GM23338 (cell line): Measurements from ENCODE around the gene ADAMTS18. TPM values are rescaled to one million over a fixed set of nuclear protein-coding genes. Genes with fewer than 3 reads are reported as not detected.

Experiments
- ATAC-seq: fragments of 200-7000 bp; cut with Tn5 transposase; 3 replicates; pipeline ENCODE4 v1.9.1; 2020
- DNase-seq: peaks from one replicate; pipeline ENCODE4 v3.0.0-alpha.2; 2015; ENCODE audit warnings: low spot score
- H2AFZ ChIP-seq: fragments of 200-600 bp; sonication (generic); 2 replicates; pipeline ENCODE4 v1.8.0; 2016; ENCODE audit warnings: antibody characterized with exemption, mild to moderate bottlenecking, moderate library complexity
- H3F3A ChIP-seq: fragments of 200-600 bp; sonication (generic); replicated peaks from 2 replicates; pipeline ENCODE4 v1.8.0; 2017; ENCODE audit warnings: antibody characterized with exemption, mixed run types, low read depth
- H3K27ac ChIP-seq: fragments of 200-600 bp; sonication (generic); 2 replicates; pipeline ENCODE4 v1.6.1; 2016; ENCODE audit warnings: low read depth
- H3K27me3 ChIP-seq: fragments of 200-600 bp; sonication (generic); 2 replicates; pipeline ENCODE4 v1.8.0; 2016; ENCODE audit warnings: mild to moderate bottlenecking, mixed run types, moderate library complexity; ENCODE audit not compliant: insufficient read depth
- H3K36me3 ChIP-seq: fragments of 200-600 bp; sonication (generic); 2 replicates; pipeline ENCODE4 v1.8.0; 2016; ENCODE audit warnings: mild to moderate bottlenecking; ENCODE audit not compliant: insufficient read depth
- H3K4me1 ChIP-seq: fragments of 200-600 bp; sonication (generic); 2 replicates; pipeline ENCODE4 v1.8.0; 2016; ENCODE audit warnings: mild to moderate bottlenecking, moderate library complexity; ENCODE audit not compliant: insufficient read depth
- H3K4me2 ChIP-seq: fragments of 200-600 bp; sonication (generic); 2 replicates; pipeline ENCODE4 v1.7.1; 2017; ENCODE audit warnings: mixed run types
- H3K4me3 ChIP-seq: fragments of 200-600 bp; sonication (generic); 2 replicates; pipeline ENCODE4 v1.6.1; 2016; ENCODE audit warnings: mixed run types
- H3K79me2 ChIP-seq: fragments of 200-600 bp; sonication (generic); replicated peaks from 2 replicates; pipeline ENCODE4 v1.8.0; 2017; ENCODE audit warnings: mild to moderate bottlenecking; ENCODE audit not compliant: insufficient read depth
- H3K9me2 ChIP-seq: fragments of 200-600 bp; sonication (generic); 2 replicates; pipeline ENCODE4 v1.8.0; 2017; ENCODE audit not compliant: insufficient read depth
- H4K20me1 ChIP-seq: fragments of 200-600 bp; sonication (generic); replicated peaks from 2 replicates; pipeline ENCODE4 v1.8.0; 2017; ENCODE audit warnings: mild to moderate bottlenecking; ENCODE audit not compliant: insufficient read depth
- H3K27ac Mint-ChIP-seq: 2 replicates; pipeline ENCODE4 v1.8.0; 2020; ENCODE audit warnings: inconsistent platforms, mild to moderate bottlenecking, moderate library complexity, mixed read lengths
- H3K27me3 Mint-ChIP-seq: 3 replicates; pipeline ENCODE4 v1.8.0; 2022; ENCODE audit warnings: low read depth, mild to moderate bottlenecking, moderate library complexity, mixed read lengths, inconsistent platforms; ENCODE audit not compliant: insufficient read depth, poor library complexity
- H3K36me3 Mint-ChIP-seq: 3 replicates; pipeline ENCODE4 v1.8.0; 2021; ENCODE audit warnings: low read depth, mild to moderate bottlenecking, inconsistent platforms, moderate library complexity, mixed read lengths
- H3K4me1 Mint-ChIP-seq: 3 replicates; pipeline ENCODE4 v1.8.0; 2020; ENCODE audit warnings: mild to moderate bottlenecking, inconsistent platforms, mixed read lengths
- H3K4me3 Mint-ChIP-seq: 3 replicates; pipeline ENCODE4 v1.8.0; 2021; ENCODE audit warnings: moderate library complexity, mild to moderate bottlenecking, inconsistent platforms, mixed read lengths
- H3K9me3 Mint-ChIP-seq: 3 replicates; pipeline ENCODE4 v1.8.0; 2020; ENCODE audit warnings: moderate library complexity, mild to moderate bottlenecking, inconsistent platforms, mixed read lengths
- ETS1 ChIP-seq: IDR thresholded peaks from 2 replicates; pipeline ENCODE4 v1.6.1; 2016; ENCODE audit warnings: antibody characterized with exemption
- EZH2 ChIP-seq: fragments of 200-600 bp; sonication (generic); IDR thresholded peaks from one replicate; pipeline ENCODE4 v1.8.0; 2017; ENCODE audit warnings: antibody characterized with exemption, mild to moderate bottlenecking, low read depth; ENCODE audit not compliant: unreplicated experiment
- JUNB ChIP-seq: IDR thresholded peaks from one replicate; pipeline ENCODE4 v1.6.1; 2016; ENCODE audit warnings: antibody characterized with exemption; ENCODE audit not compliant: unreplicated experiment
- STAT1 ChIP-seq: IDR thresholded peaks from one replicate; pipeline ENCODE4 v1.6.1; 2016; ENCODE audit warnings: antibody characterized with exemption; ENCODE audit not compliant: unreplicated experiment
- ZNF114 ChIP-seq: fragments of 250-450 bp; sonication (Bioruptor Pico); IDR thresholded peaks from 2 replicates; pipeline ENCODE4 v1.5.0; 2020; ENCODE audit warnings: mild to moderate bottlenecking, moderate library complexity
- polyA plus RNA-seq: library from polyadenylated mRNA; unstranded; fragments of >200 nt; fragmentation: Nextera tagmentation; extraction: Ambion mirVana; gene quantifications from 2 replicates; pipeline ENCODE4 v1.2.1, GENCODE V29; 2016
- total RNA-seq: library from RNA; depleted of rRNA; stranded (reverse); fragments of >200 nt; shearing (Covaris generic); gene quantifications from 2 replicates; pipeline ENCODE4 v1.2.3, GENCODE V29; 2014
- TF ChIP-seq, protein P1 (sequence below): fragments of 250-450 bp; sonication (Bioruptor Pico); IDR thresholded peaks from 2 replicates; pipeline ENCODE4 v1.5.0; 2020; ENCODE audit warnings: mild to moderate bottlenecking, moderate library complexity

Gene ADAMTS18
- total and polyA plus RNA-seq, 2 experiments from 2014 or later: 0.15 to 0.90 TPM

DNA sequence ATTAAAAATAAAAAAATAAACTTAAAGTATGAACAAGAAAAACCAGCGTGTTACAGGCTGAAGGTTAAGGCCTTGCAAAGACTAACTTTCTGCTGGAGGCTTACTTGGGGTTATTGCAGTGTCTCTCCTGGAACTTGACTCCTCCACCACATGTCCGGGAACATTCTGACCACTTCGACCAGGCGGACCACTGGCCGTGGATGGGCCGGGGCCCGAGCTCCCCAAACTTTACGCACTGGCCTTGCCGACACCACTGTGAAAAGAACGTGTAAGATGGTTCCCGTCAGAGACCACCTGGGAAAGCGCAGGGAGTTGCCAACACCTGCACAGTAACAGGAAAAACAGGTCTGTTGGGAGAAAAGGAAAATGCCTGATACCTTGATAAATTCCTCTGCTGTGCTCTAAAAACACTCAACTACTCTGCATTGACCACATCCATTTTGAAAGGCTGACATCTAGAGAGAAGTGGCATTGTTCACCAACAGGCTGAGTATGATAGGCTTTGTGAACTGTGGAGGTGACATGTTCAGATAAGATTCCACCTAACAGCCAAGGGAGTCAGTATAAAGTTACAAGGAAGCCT lies 99.1 kb downstream of the ADAMTS18 start (continued):
- TF ChIP-seq, protein P1, sequence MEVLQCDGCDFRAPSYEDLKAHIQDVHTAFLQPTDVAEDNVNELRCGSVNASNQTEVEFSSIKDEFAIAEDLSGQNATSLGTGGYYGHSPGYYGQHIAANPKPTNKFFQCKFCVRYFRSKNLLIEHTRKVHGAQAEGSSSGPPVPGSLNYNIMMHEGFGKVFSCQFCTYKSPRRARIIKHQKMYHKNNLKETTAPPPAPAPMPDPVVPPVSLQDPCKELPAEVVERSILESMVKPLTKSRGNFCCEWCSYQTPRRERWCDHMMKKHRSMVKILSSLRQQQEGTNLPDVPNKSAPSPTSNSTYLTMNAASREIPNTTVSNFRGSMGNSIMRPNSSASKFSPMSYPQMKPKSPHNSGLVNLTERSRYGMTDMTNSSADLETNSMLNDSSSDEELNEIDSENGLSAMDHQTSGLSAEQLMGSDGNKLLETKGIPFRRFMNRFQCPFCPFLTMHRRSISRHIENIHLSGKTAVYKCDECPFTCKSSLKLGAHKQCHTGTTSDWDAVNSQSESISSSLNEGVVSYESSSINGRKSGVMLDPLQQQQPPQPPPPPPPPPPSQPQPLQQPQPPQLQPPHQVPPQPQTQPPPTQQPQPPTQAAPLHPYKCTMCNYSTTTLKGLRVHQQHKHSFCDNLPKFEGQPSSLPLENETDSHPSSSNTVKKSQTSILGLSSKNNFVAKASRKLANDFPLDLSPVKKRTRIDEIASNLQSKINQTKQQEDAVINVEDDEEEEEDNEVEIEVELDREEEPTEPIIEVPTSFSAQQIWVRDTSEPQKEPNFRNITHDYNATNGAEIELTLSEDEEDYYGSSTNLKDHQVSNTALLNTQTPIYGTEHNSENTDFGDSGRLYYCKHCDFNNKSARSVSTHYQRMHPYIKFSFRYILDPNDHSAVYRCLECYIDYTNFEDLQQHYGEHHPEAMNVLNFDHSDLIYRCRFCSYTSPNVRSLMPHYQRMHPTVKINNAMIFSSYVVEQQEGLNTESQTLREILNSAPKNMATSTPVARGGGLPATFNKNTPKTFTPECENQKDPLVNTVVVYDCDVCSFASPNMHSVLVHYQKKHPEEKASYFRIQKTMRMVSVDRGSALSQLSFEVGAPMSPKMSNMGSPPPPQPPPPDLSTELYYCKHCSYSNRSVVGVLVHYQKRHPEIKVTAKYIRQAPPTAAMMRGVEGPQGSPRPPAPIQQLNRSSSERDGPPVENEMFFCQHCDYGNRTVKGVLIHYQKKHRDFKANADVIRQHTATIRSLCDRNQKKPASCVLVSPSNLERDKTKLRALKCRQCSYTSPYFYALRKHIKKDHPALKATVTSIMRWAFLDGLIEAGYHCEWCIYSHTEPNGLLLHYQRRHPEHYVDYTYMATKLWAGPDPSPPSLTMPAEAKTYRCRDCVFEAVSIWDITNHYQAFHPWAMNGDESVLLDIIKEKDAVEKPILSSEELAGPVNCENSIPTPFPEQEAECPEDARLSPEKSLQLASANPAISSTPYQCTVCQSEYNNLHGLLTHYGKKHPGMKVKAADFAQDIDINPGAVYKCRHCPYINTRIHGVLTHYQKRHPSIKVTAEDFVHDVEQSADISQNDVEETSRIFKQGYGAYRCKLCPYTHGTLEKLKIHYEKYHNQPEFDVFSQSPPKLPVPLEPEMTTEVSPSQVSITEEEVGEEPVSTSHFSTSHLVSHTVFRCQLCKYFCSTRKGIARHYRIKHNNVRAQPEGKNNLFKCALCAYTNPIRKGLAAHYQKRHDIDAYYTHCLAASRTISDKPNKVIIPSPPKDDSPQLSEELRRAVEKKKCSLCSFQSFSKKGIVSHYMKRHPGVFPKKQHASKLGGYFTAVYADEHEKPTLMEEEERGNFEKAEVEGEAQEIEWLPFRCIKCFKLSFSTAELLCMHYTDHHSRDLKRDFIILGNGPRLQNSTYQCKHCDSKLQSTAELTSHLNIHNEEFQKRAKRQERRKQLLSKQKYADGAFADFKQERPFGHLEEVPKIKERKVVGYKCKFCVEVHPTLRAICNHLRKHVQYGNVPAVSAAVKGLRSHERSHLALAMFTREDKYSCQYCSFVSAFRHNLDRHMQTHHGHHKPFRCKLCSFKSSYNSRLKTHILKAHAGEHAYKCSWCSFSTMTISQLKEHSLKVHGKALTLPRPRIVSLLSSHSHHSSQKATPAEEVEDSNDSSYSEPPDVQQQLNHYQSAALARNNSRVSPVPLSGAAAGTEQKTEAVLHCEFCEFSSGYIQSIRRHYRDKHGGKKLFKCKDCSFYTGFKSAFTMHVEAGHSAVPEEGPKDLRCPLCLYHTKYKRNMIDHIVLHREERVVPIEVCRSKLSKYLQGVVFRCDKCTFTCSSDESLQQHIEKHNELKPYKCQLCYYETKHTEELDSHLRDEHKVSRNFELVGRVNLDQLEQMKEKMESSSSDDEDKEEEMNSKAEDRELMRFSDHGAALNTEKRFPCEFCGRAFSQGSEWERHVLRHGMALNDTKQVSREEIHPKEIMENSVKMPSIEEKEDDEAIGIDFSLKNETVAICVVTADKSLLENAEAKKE (CRISPR knock-in tag): no peak
- TF ChIP-seq ZNF114 (CRISPR knock-in tag) (no peak), ETS1 (no peak), EZH2 (no peak), JUNB (no peak)

DNA sequence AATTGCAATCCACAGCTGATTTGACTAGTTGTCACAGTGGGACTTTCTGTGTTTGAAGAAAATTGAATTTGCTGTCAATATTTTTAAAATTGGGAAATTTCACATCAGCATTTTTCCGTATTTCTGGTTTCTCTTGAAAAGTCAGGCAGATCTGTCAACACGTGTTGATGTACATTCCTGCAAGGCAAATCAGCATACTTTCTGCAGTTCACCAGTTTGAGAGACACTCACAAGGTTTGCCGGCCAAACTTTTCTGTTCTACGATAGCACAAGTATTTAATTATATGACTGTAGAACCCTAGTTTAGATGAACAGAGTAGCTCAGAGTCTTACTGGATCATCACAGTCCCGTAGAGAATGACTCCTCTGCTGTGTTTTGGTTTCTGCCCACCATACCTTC lies 102.0 kb downstream of the ADAMTS18 start:
- no peak overlapping the region for H2AFZ ChIP-seq
- H3K36me3 Mint-ChIP-seq: no peaks in the 10 kb centered on the region
- H3K27me3 ChIP-seq: no peaks in the 10 kb centered on the region
- no peak overlapping the region for H3K27ac ChIP-seq
- H3K9me2 ChIP-seq: no peaks in the 10 kb centered on the region; the same call in 1 of the 2 replicates
- no peak for ATAC-seq
- peaks cover 19% of the 10 kb centered on the region for H3K4me1 ChIP-seq
- H3K27ac Mint-ChIP-seq: 0 out of 2 replicates have a peak overlapping the region, but pooled peaks have one; percentile 14
- no peak overlapping the region for H3K4me2 ChIP-seq
- H3K79me2 ChIP-seq: no peaks in the 10 kb centered on the region
- no peak overlapping the region for H3K4me3 ChIP-seq
- TF ChIP-seq STAT1: no peak
- no peaks in the 10 kb centered on the region for H3K27me3 Mint-ChIP-seq
- DNase-seq: no peak
- no peaks in the 10 kb centered on the region for H4K20me1 ChIP-seq
- H3K36me3 ChIP-seq: no peaks in the 10 kb centered on the region
- no peaks in the 10 kb centered on the region; the same call in 2 of the 3 replicates for H3K9me3 Mint-ChIP-seq
- H3K4me3 Mint-ChIP-seq: no peak overlapping the region
- H3K4me1 Mint-ChIP-seq: peaks cover 32% of the 10 kb centered on the region
- no peaks in the 10 kb centered on the region for H3F3A ChIP-seq
